HG03457 (cell line): ENCODE data around the gene ZNF23.

Source experiments
- ATAC-seq: cut with Tn5 transposase; IDR thresholded peaks from one replicate; pipeline ENCODE4 v1.9.1; 2021; ENCODE audit warnings: moderate number of reproducible peaks; ENCODE audit not compliant: unreplicated experiment

The ZNF23 gene

GRCh38 chr16:71399801-71400563, 62.1 kb downstream of the ZNF23 start:
- ATAC-seq: no peak
